Activated CD4-positive, alpha-beta T cell treated with anti-CD3 and anti-CD28 coated beads, Interleukin-2, amount 50 U/mL, for 24 hours (primary cell): ENCODE results near the gene SPAG17.

Experiments used
- DNase-seq, 2 donors: peaks; one replicate each; pipeline ENCODE4 v3.0.0-alpha.2; 2020; ENCODE audit warnings: low read depth in 1 of 2, low spot score in 1 of 2

SPAG17 gene

GRCh38 chr1:118081387-118081786, 103.6 kb downstream of the SPAG17 start:
- DNase-seq = no peak

- DNase-seq = no peak
Observed at GRCh38 chr1:118077331-118078045, 107.5 kb downstream of the SPAG17 start.

GRCh38 chr1:118075116-118075515, 109.9 kb downstream of the SPAG17 start:
- DNase-seq = no peak

- no peak for DNase-seq
Observed at GRCh38 chr1:118073648-118074435, 111.2 kb downstream of the SPAG17 start.

- no peak for DNase-seq
Observed at GRCh38 chr1:118049981-118050380, 135.0 kb downstream of the SPAG17 start.

- no peak for DNase-seq
Observed at GRCh38 chr1:118047650-118048224, 137.3 kb downstream of the SPAG17 start.

- DNase-seq = no peak
Observed at GRCh38 chr1:118047006-118047649, 137.9 kb downstream of the SPAG17 start.

- no peak for DNase-seq
Observed at GRCh38 chr1:118043624-118044023, 141.4 kb downstream of the SPAG17 start.

- no peak for DNase-seq
Observed at GRCh38 chr1:118042501-118042900, 142.5 kb downstream of the SPAG17 start.

- no peak for DNase-seq
Observed at GRCh38 chr1:118039170-118039569, 145.9 kb downstream of the SPAG17 start.

- no peak for DNase-seq
Observed at GRCh38 chr1:118032883-118033282, 152.1 kb downstream of the SPAG17 start.

- no peak for DNase-seq
Observed at GRCh38 chr1:118028267-118028666, 156.8 kb downstream of the SPAG17 start.

- no peak for DNase-seq
Observed at GRCh38 chr1:118023199-118023598, 161.8 kb downstream of the SPAG17 start.

GRCh38 chr1:118021668-118022067, 163.4 kb downstream of the SPAG17 start:
- DNase-seq = no peak

GRCh38 chr1:118018060-118018459, 167.0 kb downstream of the SPAG17 start:
- no peak for DNase-seq

GRCh38 chr1:118013938-118014337, 171.1 kb downstream of the SPAG17 start:
- no peak for DNase-seq

- DNase-seq = no peak
Observed at GRCh38 chr1:118013336-118013735, 171.7 kb downstream of the SPAG17 start.

- no peak for DNase-seq
Observed at GRCh38 chr1:118012515-118013124, 172.4 kb downstream of the SPAG17 start.

GRCh38 chr1:118008011-118008410, 177.0 kb downstream of the SPAG17 start:
- no peak for DNase-seq

- DNase-seq = no peak
Observed at GRCh38 chr1:118007391-118007790, 177.6 kb downstream of the SPAG17 start.

- no peak for DNase-seq
Observed at GRCh38 chr1:118004312-118004711, 180.7 kb downstream of the SPAG17 start.
